Endothelial cell (in vitro differentiated cells): ENCODE results near the gene CELF1. TPM values are rescaled to one million over a fixed set of nuclear protein-coding genes. Genes with fewer than 3 reads are reported as not detected.

Experiments
- DNase-seq: peaks from one replicate; pipeline ENCODE4 v3.0.0; 2021; ENCODE audit warnings: low spot score
- H3K27ac Mint-ChIP-seq: one replicate; pipeline ENCODE4 v1.8.0; 2021; ENCODE audit warnings: mixed read lengths, inconsistent platforms; ENCODE audit not compliant: unreplicated experiment
- H3K27me3 Mint-ChIP-seq: one replicate; pipeline ENCODE4 v1.8.0; 2021; ENCODE audit warnings: mild to moderate bottlenecking, moderate library complexity, mixed read lengths, inconsistent platforms; ENCODE audit not compliant: unreplicated experiment
- H3K36me3 Mint-ChIP-seq: one replicate; pipeline ENCODE4 v1.8.0; 2021; ENCODE audit warnings: mild to moderate bottlenecking, low read depth, mixed read lengths, inconsistent platforms; ENCODE audit not compliant: unreplicated experiment
- H3K4me1 Mint-ChIP-seq: one replicate; pipeline ENCODE4 v1.8.0; 2021; ENCODE audit warnings: mild to moderate bottlenecking, mixed read lengths, inconsistent platforms; ENCODE audit not compliant: unreplicated experiment
- H3K4me3 Mint-ChIP-seq: one replicate; pipeline ENCODE4 v1.8.0; 2021; ENCODE audit warnings: mild to moderate bottlenecking, mixed read lengths, inconsistent platforms; ENCODE audit not compliant: unreplicated experiment
- H3K9me3 Mint-ChIP-seq: one replicate; pipeline ENCODE4 v1.8.0; 2021; ENCODE audit warnings: mixed read lengths, inconsistent platforms; ENCODE audit not compliant: unreplicated experiment
- CTCF ChIP-seq: fragments of 200-600 bp; sonication (generic); IDR thresholded peaks from one replicate; pipeline ENCODE4 v1.5.0; 2021; ENCODE audit warnings: antibody characterized with exemption; ENCODE audit not compliant: unreplicated experiment
- total RNA-seq: library from RNA; stranded (reverse); fragmentation: NEBNext Ultra II Directional; extraction: Animal tissue kit (Norgen Biotek cat#: 25700); gene quantifications from one replicate; pipeline ENCODE4 v1.2.1, GENCODE V29; 2021; ENCODE audit not compliant: unreplicated experiment

CELF1 gene
- total RNA-seq, 1 donor from 2014 or later = 162 TPM

GRCh38 chr11:47507563-47508239 lies 45.2 kb downstream of the CELF1 start:
- Mint-ChIP-seq H3K27ac (peak overlapping the region; percentile 65), H3K36me3 (no peaks in the 10 kb centered on the region), H3K4me3 (no peak overlapping the region), H3K27me3 (peaks cover 2% of the 10 kb centered on the region), H3K4me1 (peaks cover 40% of the 10 kb centered on the region), H3K9me3 (no peaks in the 10 kb centered on the region)
- TF ChIP-seq CTCF = no peak
- no peak for DNase-seq

- no peaks in the 10 kb centered on the region for H3K9me3 Mint-ChIP-seq
- no peaks in the 10 kb centered on the region for H3K36me3 Mint-ChIP-seq
- H3K27me3 Mint-ChIP-seq = peaks cover 2% of the 10 kb centered on the region
- no peak for TF ChIP-seq CTCF
- DNase-seq = no peak
- H3K27ac Mint-ChIP-seq = peak overlapping the region; percentile 65
- H3K4me3 Mint-ChIP-seq = no peak overlapping the region
- H3K4me1 Mint-ChIP-seq = peaks cover 36% of the 10 kb centered on the region
Measured at GRCh38 chr11:47506795-47507562, 46.0 kb downstream of the CELF1 start.

DNA sequence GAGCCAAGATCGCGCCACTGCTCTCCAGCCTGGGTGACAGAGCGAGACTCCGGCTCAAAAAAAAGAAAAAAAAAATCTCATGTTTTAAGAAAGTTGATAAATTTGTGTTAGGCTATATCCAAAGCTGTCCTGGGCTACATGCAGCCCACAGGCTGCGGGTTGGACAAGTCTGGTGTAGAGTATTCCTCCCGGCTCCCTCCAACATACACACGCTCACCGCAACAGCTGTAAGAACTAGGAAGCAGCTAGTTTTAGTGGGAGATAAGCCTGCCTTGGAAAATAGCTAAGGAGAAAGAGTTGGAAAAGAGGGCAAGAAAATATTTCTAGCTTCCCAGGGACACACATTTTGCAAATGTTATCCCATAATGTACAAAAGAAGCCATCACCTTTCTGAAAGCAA lies 46.6 kb downstream of the CELF1 start:
- Mint-ChIP-seq H3K36me3 (no peaks in the 10 kb centered on the region), H3K9me3 (no peaks in the 10 kb centered on the region), H3K4me3 (no peak overlapping the region), H3K27ac (no peak overlapping the region), H3K4me1 (peaks cover 30% of the 10 kb centered on the region), H3K27me3 (peaks cover 2% of the 10 kb centered on the region)
- TF ChIP-seq CTCF = no peak
- no peak for DNase-seq

DNA sequence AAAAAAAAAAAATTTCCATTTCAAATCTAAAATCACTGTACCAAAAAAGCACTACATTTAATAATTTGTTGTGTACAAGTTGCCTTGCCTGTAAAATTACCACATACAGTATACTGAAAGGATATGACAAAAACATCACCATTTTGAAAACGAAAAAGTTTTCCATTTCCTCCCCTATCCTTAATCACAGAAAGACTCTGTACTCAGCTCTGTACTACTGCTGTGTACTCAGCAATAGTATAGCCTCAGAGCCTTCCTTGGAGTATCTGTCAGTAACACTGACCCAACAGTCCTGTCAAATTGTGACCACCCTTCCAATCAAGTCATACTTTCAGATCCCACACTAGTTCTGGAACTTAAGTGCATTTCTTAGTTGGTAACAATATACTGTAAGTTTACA lies 48.0 kb downstream of the CELF1 start:
- Mint-ChIP-seq H3K4me3 (no peak overlapping the region), H3K4me1 (peaks cover 37% of the 10 kb centered on the region), H3K27me3 (no peaks in the 10 kb centered on the region), H3K9me3 (no peaks in the 10 kb centered on the region), H3K27ac (no peak overlapping the region), H3K36me3 (peaks cover 4% of the 10 kb centered on the region)
- no peak for TF ChIP-seq CTCF
- DNase-seq = no peak

DNA sequence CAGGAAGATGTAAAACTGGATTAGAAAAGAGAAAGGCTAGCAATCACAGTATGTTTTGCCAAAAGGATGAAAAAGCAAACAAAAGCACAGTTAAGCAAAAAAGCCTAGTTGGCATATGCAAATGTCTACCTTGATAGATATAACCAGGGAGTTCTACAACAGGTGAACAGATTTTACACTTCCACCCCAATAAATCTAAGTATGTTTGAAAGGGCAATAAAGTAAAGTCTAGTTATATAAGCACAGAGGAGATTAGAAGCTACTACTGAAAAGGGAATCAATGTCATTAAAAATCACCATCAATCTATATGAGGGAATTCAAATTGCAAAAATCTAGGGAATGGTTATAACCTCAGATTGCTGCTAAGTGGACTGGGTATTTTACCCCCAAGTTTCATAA lies 49.7 kb downstream of the CELF1 start:
- no peak for TF ChIP-seq CTCF
- no peaks in the 10 kb centered on the region for H3K9me3 Mint-ChIP-seq
- peaks cover 11% of the 10 kb centered on the region for H3K36me3 Mint-ChIP-seq
- H3K4me3 Mint-ChIP-seq = no peak overlapping the region
- no peak for DNase-seq
- no peak overlapping the region for H3K27ac Mint-ChIP-seq
- H3K27me3 Mint-ChIP-seq = no peaks in the 10 kb centered on the region
- peaks cover 33% of the 10 kb centered on the region for H3K4me1 Mint-ChIP-seq
